ENCODE measurements around the gene MAN2B1.

GRCh38 chr19:12705654-12706331 lies 39.3 kb upstream of the MAN2B1 start:
- TF ChIP-seq CTCF (conservative IDR thresholded peaks at IDR 0.05; ENCODE audit: low read length): no peak
- TF ChIP-seq EZH2phosphoT487 (IDR thresholded peaks at IDR 0.05; ENCODE audit: borderline replicate concordance): no peak
